Stomach smooth muscle (tissue), 2 donors: ENCODE results near the gene SFXN5.
"Not testable (repeated sequence)": the region's sequence is repeated elsewhere in the genome, so short reads cannot be mapped to it uniquely, and the experiment has no call there.

ENCODE experiments used
- H3K27ac ChIP-seq: one replicate; pipeline ENCODE4 v1.7.0; 2013; ENCODE audit warnings: mild to moderate bottlenecking, low read length, inconsistent platforms
- H3K27me3 ChIP-seq, 2 donors: one replicate each; pipeline ENCODE4 v1.7.0; 2013; ENCODE audit warnings: low read length in 2 of 2; ENCODE audit not compliant: insufficient read depth in 2 of 2, control insufficient read depth in 1 of 2
- H3K36me3 ChIP-seq, 2 donors: one replicate each; pipeline ENCODE4 v1.7.0; 2013; ENCODE audit warnings: low read length in 2 of 2; ENCODE audit not compliant: control insufficient read depth in 2 of 2, insufficient read depth in 2 of 2
- H3K4me1 ChIP-seq: one replicate; pipeline ENCODE4 v1.7.0; 2013; ENCODE audit warnings: low read length; ENCODE audit not compliant: control insufficient read depth, insufficient read depth
- H3K4me3 ChIP-seq, 2 donors: one replicate each; pipeline ENCODE4 v1.7.0; 2013; ENCODE audit warnings: low read length in 2 of 2
- H3K9ac ChIP-seq, 2 donors: one replicate each; pipeline ENCODE4 v1.7.0; 2013; ENCODE audit warnings: low read length in 2 of 2, mild to moderate bottlenecking in 1 of 2
- H3K9me3 ChIP-seq, 2 donors: one replicate each; pipeline ENCODE4 v1.7.0; 2013; ENCODE audit warnings: low read length in 2 of 2; ENCODE audit not compliant: control insufficient read depth in 2 of 2
- donor health status: healthy.
- donor health status: Pancreatic carcinoma.

The SFXN5 gene

GRCh38 chr2:73095910-73096309 is 24.4 kb upstream of the SFXN5 start:
- Histone ChIP-seq H3K9ac (no peak overlapping the region), H3K4me1 (peaks cover 6% of the 10 kb centered on the region), H3K27ac (no peak overlapping the region), H3K9me3 (no peaks in the 10 kb centered on the region), H3K27me3 (no peaks in the 10 kb centered on the region), H3K4me3 (no peak overlapping the region), H3K36me3 (no peaks in the 10 kb centered on the region)

GRCh38 chr2:73093601-73094218 is 22.2 kb upstream of the SFXN5 start:
- not testable (repeated sequence) for H3K27ac ChIP-seq, H3K36me3 ChIP-seq, H3K9me3 ChIP-seq, H3K27me3 ChIP-seq, H3K4me3 ChIP-seq, H3K9ac ChIP-seq
- H3K4me1 ChIP-seq: peaks cover 21% of the 10 kb centered on the region

GRCh38 chr2:73092146-73092783 is 20.8 kb upstream of the SFXN5 start:
- Histone ChIP-seq H3K36me3 (peaks cover 7 to 12% of the 10 kb centered on the region in 2 donors), H3K27me3 (no peaks in the 10 kb centered on the region), H3K9me3 (no peaks in the 10 kb centered on the region), H3K4me1 (peaks cover 24% of the 10 kb centered on the region), H3K4me3 (no peak overlapping the region), H3K9ac (no peak overlapping the region), H3K27ac (no peak overlapping the region)

- H3K27ac ChIP-seq: no peak overlapping the region
- no peaks in the 10 kb centered on the region for H3K9me3 ChIP-seq
- H3K9ac ChIP-seq: no peak overlapping the region
- H3K4me1 ChIP-seq: peaks cover 24% of the 10 kb centered on the region
- peaks cover 10 to 14% of the 10 kb centered on the region in 2 donors for H3K36me3 ChIP-seq
- H3K4me3 ChIP-seq: no peak overlapping the region
- H3K27me3 ChIP-seq: no peaks in the 10 kb centered on the region
Observed at GRCh38 chr2:73091696-73092095, 20.2 kb upstream of the SFXN5 start.

GRCh38 chr2:73091164-73091563 is 19.7 kb upstream of the SFXN5 start:
- H3K4me3 ChIP-seq: no peak overlapping the region
- no peaks in the 10 kb centered on the region for H3K9me3 ChIP-seq
- H3K9ac ChIP-seq: no peak overlapping the region
- H3K4me1 ChIP-seq: peaks cover 24% of the 10 kb centered on the region
- no peak overlapping the region for H3K27ac ChIP-seq
- no peaks in the 10 kb centered on the region for H3K27me3 ChIP-seq
- H3K36me3 ChIP-seq: peaks cover 11 to 16% of the 10 kb centered on the region in 2 donors

GRCh38 chr2:73089270-73090030 is 17.9 kb upstream of the SFXN5 start:
- no peaks in the 10 kb centered on the region for H3K9me3 ChIP-seq
- H3K36me3 ChIP-seq: peaks cover 13 to 21% of the 10 kb centered on the region in 2 donors
- no peak overlapping the region for H3K4me3 ChIP-seq
- H3K27me3 ChIP-seq: no peaks in the 10 kb centered on the region
- H3K4me1 ChIP-seq: peaks cover 27% of the 10 kb centered on the region
- H3K27ac ChIP-seq: peak overlapping the region; percentile 31
- peak overlapping the region in 1 of 2 donors; percentile 19 for H3K9ac ChIP-seq

- peaks cover 27% of the 10 kb centered on the region for H3K4me1 ChIP-seq
- peaks cover 13 to 24% of the 10 kb centered on the region in 2 donors for H3K36me3 ChIP-seq
- H3K4me3 ChIP-seq: no peak overlapping the region
- peak overlapping the region; percentile 31 for H3K27ac ChIP-seq
- no peaks in the 10 kb centered on the region for H3K27me3 ChIP-seq
- H3K9ac ChIP-seq: no peak overlapping the region
- H3K9me3 ChIP-seq: no peaks in the 10 kb centered on the region
Observed at GRCh38 chr2:73088703-73089102, 17.2 kb upstream of the SFXN5 start.

GRCh38 chr2:73088211-73088610 is 16.7 kb upstream of the SFXN5 start:
- Histone ChIP-seq H3K27ac (no peak overlapping the region), H3K9ac (no peak overlapping the region), H3K9me3 (no peaks in the 10 kb centered on the region), H3K36me3 (peaks cover 13 to 27% of the 10 kb centered on the region in 2 donors), H3K4me1 (peaks cover 27% of the 10 kb centered on the region), H3K27me3 (no peaks in the 10 kb centered on the region), H3K4me3 (no peak overlapping the region)

GRCh38 chr2:73087311-73087710 is 15.8 kb upstream of the SFXN5 start:
- H3K27ac ChIP-seq: no peak overlapping the region
- H3K9ac ChIP-seq: no peak overlapping the region
- H3K27me3 ChIP-seq: no peaks in the 10 kb centered on the region
- H3K4me3 ChIP-seq: no peak overlapping the region
- no peaks in the 10 kb centered on the region for H3K9me3 ChIP-seq
- H3K36me3 ChIP-seq: peaks cover 13 to 28% of the 10 kb centered on the region in 2 donors
- H3K4me1 ChIP-seq: peaks cover 27% of the 10 kb centered on the region

GRCh38 chr2:73085691-73086090 is 14.2 kb upstream of the SFXN5 start:
- H3K9ac ChIP-seq: peak overlapping the region in 1 of 2 donors; percentile 4
- H3K9me3 ChIP-seq: no peaks in the 10 kb centered on the region
- H3K36me3 ChIP-seq: peaks cover 13 to 29% of the 10 kb centered on the region in 2 donors
- no peak overlapping the region for H3K27ac ChIP-seq
- peaks cover 23% of the 10 kb centered on the region for H3K4me1 ChIP-seq
- no peak overlapping the region for H3K4me3 ChIP-seq
- no peaks in the 10 kb centered on the region for H3K27me3 ChIP-seq
